ENCODE measurements around the gene SLAMF1. TPM values are rescaled to one million over a fixed set of nuclear protein-coding genes. Genes with fewer than 3 reads are reported as not detected.

Gene SLAMF1
- total and polyA plus RNA-seq, 4 donors, result 0.09 to 1.1 (median 0.17) TPM

DNA sequence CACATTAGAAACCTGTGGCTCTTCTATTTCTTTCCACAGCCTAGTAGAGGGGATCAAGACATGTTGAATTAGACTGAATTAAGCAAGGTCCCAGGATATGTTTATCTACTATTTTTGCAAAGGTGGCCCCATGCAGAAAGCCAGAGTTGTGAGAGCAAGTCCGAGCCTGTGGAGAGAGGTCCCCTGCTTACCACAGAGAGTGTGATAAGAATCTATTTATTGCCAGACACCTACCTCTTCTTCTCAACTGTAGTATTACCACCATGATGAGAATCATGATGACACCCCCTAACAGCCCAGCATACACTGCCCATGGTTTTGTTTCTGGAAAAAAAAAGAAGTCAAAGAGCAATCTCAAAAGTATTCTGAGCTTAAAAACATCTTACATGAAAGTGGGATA, 23.0 kb downstream of the SLAMF1 start:
- Histone ChIP-seq H3K9me3 (ENCODE audit: control insufficient read depth in 4 of 4, low read length in 3 of 4) (no peaks in the 10 kb centered on the region), H3K27me3 (ENCODE audit: control insufficient read depth in 4 of 4, insufficient read depth in 4 of 4, low read length in 3 of 4) (no peaks in the 10 kb centered on the region), H3K27ac (ENCODE audit: low read depth in 1 of 2, low read length in 2 of 2) (no peak overlapping the region), H3K4me1 (ENCODE audit: control insufficient read depth in 4 of 4, insufficient read depth in 4 of 4, low read length in 3 of 4) (no peaks in the 10 kb centered on the region), H3K36me3 (ENCODE audit: control insufficient read depth in 4 of 4, insufficient read depth in 3 of 4, low read depth in 1 of 4, low read length in 3 of 4) (no peaks in the 10 kb centered on the region), H3K9ac (ENCODE audit: low read depth in 1 of 2, low read length in 2 of 2) (no peak overlapping the region), H3K4me3 (ENCODE audit: low read depth in 1 of 3, low read length in 3 of 3) (no peak overlapping the region)
- no peak for DNase-seq (ENCODE audit: low spot score)
- no peak for TF ChIP-seq HNF4A (conservative IDR thresholded peaks at IDR 0.05)
- no peak for TF ChIP-seq FOXA2 (IDR thresholded peaks at IDR 0.05)
- TF ChIP-seq NR2F2 (IDR thresholded peaks at IDR 0.05), result no peak
- no peak for TF ChIP-seq GABPA (IDR thresholded peaks at IDR 0.05 in 1 of 2, conservative IDR thresholded peaks at IDR 0.05 in 1 of 2)
- TF ChIP-seq TAF1 (conservative IDR thresholded peaks at IDR 0.05), result no peak
- TF ChIP-seq RAD21 (IDR thresholded peaks at IDR 0.05), result no peak
- TF ChIP-seq REST (IDR thresholded peaks at IDR 0.05), result no peak
- no peak for TF ChIP-seq HNF4G (IDR thresholded peaks at IDR 0.05)
- TF ChIP-seq RXRA (IDR thresholded peaks at IDR 0.05), result no peak
- TF ChIP-seq, protein P1, sequence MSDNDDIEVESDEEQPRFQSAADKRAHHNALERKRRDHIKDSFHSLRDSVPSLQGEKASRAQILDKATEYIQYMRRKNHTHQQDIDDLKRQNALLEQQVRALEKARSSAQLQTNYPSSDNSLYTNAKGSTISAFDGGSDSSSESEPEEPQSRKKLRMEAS (IDR thresholded peaks at IDR 0.05), result no peak
- TF ChIP-seq SP1 (IDR thresholded peaks at IDR 0.05), result no peak
- no peak for TF ChIP-seq CTCF (IDR thresholded peaks at IDR 0.05; ENCODE audit: low read depth, low read length, missing input control)
- TF ChIP-seq, protein P2, sequence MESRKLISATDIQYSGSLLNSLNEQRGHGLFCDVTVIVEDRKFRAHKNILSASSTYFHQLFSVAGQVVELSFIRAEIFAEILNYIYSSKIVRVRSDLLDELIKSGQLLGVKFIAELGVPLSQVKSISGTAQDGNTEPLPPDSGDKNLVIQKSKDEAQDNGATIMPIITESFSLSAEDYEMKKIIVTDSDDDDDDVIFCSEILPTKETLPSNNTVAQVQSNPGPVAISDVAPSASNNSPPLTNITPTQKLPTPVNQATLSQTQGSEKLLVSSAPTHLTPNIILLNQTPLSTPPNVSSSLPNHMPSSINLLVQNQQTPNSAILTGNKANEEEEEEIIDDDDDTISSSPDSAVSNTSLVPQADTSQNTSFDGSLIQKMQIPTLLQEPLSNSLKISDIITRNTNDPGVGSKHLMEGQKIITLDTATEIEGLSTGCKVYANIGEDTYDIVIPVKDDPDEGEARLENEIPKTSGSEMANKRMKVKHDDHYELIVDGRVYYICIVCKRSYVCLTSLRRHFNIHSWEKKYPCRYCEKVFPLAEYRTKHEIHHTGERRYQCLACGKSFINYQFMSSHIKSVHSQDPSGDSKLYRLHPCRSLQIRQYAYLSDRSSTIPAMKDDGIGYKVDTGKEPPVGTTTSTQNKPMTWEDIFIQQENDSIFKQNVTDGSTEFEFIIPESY (IDR thresholded peaks at IDR 0.05), result no peak
- TF ChIP-seq JUND (IDR thresholded peaks at IDR 0.05), result no peak
- WGBS, result 70% methylated on average over 1 of the region's 1 CpG

- WGBS, result 85% methylated on average over 3 of the region's 3 CpGs
- no peaks in the 10 kb centered on the region for H3K36me3 ChIP-seq (ENCODE audit: control insufficient read depth in 4 of 4, insufficient read depth in 3 of 4, low read depth in 1 of 4, low read length in 3 of 4)
- DNase-seq (ENCODE audit: low spot score), result no peak
These were observed 23.6 kb downstream of the SLAMF1 start for GRCh38 chr1:160623227-160623633.

More at GRCh38 chr1:160623227-160623633, 23.6 kb downstream of the SLAMF1 start:
- H3K27ac ChIP-seq (ENCODE audit: low read depth in 1 of 2, low read length in 2 of 2), result no peak overlapping the region
- TF ChIP-seq HNF4G (IDR thresholded peaks at IDR 0.05), result no peak
- no peak for TF ChIP-seq GABPA (IDR thresholded peaks at IDR 0.05 in 1 of 2, conservative IDR thresholded peaks at IDR 0.05 in 1 of 2)
- no peak for TF ChIP-seq JUND (IDR thresholded peaks at IDR 0.05)
- TF ChIP-seq NR2F2 (IDR thresholded peaks at IDR 0.05), result no peak
- TF ChIP-seq, protein P1 (IDR thresholded peaks at IDR 0.05), result no peak
- no peak for TF ChIP-seq REST (IDR thresholded peaks at IDR 0.05)
- TF ChIP-seq FOXA1 (IDR thresholded peaks at IDR 0.05), result no peak
- TF ChIP-seq YY1 (IDR thresholded peaks at IDR 0.05), result no peak
- no peaks in the 10 kb centered on the region for H3K9me3 ChIP-seq (ENCODE audit: control insufficient read depth in 4 of 4, low read length in 3 of 4)
- no peaks in the 10 kb centered on the region for H3K27me3 ChIP-seq (ENCODE audit: control insufficient read depth in 4 of 4, insufficient read depth in 4 of 4, low read length in 3 of 4)
- H3K9ac ChIP-seq (ENCODE audit: low read depth in 1 of 2, low read length in 2 of 2), result no peak overlapping the region
- H3K4me1 ChIP-seq (ENCODE audit: control insufficient read depth in 4 of 4, insufficient read depth in 4 of 4, low read length in 3 of 4), result no peaks in the 10 kb centered on the region
- H3K4me3 ChIP-seq (ENCODE audit: low read depth in 1 of 3, low read length in 3 of 3), result no peak overlapping the region
